ENCODE results near the gene EFNA4.

Gene EFNA4

GRCh38 chr1:155051342-155051776 is 12.2 kb upstream of the EFNA4 start:
- no peak for DNase-seq (ENCODE audit: extremely low read depth in 1 of 2, low read depth in 1 of 2)

DNA sequence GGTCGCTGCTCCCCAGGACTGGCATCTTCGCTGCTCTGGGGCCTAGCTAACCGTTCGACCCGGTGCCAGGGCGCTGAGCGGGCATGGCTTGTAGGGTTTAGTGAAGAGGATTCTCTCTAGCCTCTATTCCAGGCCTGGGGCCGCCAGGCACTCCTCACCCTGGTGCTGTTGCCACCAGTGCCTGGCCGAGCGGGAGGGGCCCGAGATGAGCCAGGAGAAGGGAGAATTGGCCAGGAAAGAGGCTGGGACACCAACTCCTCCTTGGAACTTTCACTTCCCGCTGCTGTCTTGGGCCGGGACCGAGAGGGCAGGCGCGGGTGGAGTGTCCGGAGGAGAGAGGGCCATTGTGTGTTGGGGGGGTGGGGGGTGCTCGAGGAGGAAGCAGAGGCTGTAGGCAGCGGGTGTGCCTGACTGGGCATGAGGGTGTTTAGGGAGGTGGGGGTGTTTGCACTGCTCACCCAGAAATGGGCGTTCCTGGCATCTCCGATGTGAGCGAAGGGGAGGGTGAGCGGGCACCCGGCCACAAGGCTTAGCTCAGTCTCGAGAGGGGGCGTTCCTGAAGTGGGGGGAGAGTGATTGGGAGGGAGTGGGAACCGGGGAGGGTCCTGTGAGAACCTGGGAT is 11.7 kb upstream of the EFNA4 start:
- DNase-seq (ENCODE audit: extremely low read depth in 1 of 2, low read depth in 1 of 2), result peak in 1 of 2 donors; percentile 10

- DNase-seq (ENCODE audit: extremely low read depth in 1 of 2, low read depth in 1 of 2), result no peak
Observed at GRCh38 chr1:155052439-155053395, 10.8 kb upstream of the EFNA4 start.

DNA sequence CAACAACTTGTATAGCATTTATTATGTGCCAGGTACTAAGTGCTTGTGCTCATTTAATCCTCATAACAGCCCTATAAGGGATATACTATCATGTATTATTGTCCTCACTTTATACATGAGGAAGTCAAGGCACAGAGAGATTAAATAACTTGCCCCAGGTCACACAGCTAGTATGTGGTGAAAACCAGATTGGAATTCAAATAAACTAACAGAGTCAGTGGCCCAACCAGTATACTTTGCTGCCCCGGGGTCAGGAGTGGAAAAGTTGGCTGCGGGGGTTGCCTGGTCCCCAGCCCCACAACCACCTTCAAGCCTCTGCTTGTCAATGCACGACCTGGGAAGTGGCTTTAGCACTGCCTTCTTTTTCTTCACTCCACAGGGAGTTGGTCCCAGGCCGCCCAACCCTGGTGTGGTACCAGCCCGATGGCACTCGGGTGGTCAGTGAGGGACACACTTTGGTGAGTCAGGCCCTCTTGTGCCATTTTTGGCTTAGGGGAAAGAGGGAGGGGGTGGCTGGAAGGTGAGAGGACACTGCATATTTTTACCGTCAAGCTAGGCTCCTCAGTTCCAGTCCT is 9.9 kb upstream of the EFNA4 start:
- DNase-seq (ENCODE audit: extremely low read depth in 1 of 2, low read depth in 1 of 2), result no peak

- no peak for DNase-seq (ENCODE audit: extremely low read depth in 1 of 2, low read depth in 1 of 2)
Observed at GRCh38 chr1:155057104-155057503, 6.4 kb upstream of the EFNA4 start.

DNA sequence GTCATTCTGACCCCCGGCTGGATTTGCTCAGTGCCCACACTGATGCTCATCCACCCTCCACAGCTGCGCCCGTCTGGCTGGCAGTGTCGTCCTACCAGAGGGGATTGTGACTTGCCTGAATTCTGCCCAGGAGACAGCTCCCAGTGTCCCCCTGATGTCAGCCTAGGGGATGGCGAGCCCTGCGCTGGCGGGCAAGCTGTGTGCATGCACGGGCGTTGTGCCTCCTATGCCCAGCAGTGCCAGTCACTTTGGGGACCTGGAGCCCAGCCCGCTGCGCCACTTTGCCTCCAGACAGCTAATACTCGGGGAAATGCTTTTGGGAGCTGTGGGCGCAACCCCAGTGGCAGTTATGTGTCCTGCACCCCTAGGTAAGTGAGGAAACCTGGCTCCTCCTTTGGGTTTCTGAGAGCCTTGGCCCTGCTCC is 5.7 kb upstream of the EFNA4 start:
- DNase-seq (ENCODE audit: extremely low read depth in 1 of 2, low read depth in 1 of 2), result no peak

- no peak for DNase-seq (ENCODE audit: extremely low read depth in 1 of 2, low read depth in 1 of 2)
Observed at GRCh38 chr1:155060736-155061135, 2.8 kb upstream of the EFNA4 start.

DNA sequence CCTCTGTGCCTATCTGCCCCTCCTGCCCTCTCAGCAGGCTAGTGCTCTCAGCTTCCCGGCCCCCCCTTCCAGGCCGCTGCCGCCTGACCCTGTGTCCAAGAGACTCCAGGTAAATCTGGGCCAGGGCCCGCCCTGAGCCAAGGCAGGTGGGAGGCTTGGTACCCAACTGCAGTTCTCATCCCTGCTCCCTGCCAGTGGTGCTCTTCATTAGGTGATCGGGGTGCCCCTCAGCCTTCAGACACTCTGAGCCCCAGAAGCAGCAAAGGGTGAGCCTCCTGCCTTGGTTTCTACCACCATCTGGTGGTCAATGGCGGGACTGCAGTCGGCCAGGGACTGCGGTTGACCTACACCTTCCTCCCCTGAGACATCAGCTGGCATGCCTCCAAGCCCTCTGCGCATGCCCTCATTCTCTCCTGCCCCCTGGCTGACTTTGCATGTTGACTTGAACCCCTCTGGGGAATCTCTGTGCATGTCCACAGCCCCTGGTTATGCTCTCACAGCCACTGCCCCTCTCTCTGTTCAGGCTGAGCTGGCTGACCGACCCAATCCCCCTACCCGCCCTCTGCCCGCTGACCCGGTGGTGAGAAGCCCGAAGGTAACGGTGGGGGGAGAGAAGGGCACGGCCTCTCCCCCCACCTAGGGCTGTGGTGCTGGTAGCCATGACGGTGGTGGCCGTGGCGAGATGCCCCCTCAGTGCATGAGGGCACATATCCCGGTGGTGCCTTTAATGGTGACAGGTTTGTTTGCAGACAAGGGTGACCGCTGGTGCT is 2.0 kb upstream of the EFNA4 start:
- DNase-seq (ENCODE audit: extremely low read depth in 1 of 2, low read depth in 1 of 2), result peak; percentile 91 to 94

- no peak for DNase-seq (ENCODE audit: extremely low read depth in 1 of 2, low read depth in 1 of 2)
Observed at GRCh38 chr1:155062151-155062686, 1.3 kb upstream of the EFNA4 start.

DNA sequence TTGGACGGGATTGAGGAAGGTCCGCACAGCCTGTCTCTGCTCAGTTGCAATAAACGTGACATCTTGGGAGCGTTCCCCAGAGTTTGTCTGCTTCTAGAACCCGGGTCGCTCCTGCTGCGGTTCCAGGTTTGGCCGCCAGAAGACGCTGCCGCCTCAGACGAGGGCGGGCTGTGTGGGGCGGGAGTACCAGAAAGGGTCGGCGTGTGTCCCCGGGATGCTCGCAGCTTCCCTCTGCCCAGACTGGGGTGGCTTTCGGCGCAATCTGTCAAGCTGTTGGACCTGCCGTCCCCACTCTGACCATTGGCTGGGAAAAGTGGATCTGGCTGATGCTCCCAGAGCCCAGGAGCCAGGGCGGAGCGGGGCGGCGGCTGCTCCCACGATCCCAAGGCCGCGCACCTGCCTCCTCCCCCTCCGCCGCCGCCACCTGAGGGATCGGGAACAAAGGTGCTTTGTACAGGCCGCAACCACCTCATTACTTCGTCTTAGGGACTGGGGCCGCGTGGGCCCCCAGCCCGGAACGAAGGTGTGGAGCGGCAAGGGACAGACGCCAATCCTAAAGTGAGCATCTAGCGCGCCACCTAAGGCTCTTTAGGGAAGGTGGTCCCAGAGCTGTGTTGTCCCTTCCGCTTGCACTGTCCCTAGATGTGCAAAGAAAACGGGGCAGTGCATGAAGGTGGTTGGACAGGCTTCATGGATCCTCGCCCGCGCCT is 683 bp upstream of the EFNA4 start:
- DNase-seq (ENCODE audit: extremely low read depth in 1 of 2, low read depth in 1 of 2), result peak in 1 of 2 donors; percentile 63

DNA sequence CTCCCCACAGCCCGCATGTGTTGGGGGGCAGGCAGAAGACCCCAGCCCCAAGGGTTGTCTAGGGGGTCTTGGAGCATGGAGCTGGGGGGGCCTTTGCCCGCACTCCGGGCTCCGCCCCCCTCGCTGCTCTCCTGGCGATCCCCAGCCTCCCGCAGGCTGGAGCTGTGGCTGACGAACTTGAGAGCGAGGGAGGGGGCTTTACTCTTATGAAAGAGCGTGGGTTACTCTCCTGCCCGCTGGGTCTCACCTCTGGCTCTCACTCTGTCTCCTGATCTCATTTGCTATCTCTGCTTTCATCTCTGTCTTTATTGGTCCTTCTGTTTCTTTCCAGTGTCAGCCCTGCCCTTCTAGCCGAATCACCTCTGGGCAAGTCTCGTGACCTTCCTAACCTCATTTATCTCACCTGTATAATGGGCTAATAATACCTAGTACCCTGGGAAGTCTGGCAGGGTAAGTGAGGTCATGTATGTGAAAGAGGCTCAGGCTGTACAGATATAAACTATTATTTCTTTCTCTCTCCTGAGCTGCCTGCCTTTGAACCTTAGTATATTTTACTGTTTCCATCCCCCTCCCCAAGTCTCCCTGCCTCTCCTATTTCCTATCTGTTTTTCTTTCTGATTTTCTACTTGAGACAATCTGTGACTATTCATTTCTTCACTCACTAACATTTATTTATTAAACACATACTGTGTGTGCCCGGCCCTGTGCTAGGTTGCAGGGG is 731 bp downstream of the EFNA4 start:
- DNase-seq (ENCODE audit: extremely low read depth in 1 of 2, low read depth in 1 of 2), result no peak

- DNase-seq (ENCODE audit: extremely low read depth in 1 of 2, low read depth in 1 of 2), result no peak
Observed at GRCh38 chr1:155064832-155065429, 1.4 kb downstream of the EFNA4 start.

GRCh38 chr1:155066777-155067176 is 3.2 kb downstream of the EFNA4 start:
- DNase-seq (ENCODE audit: extremely low read depth in 1 of 2, low read depth in 1 of 2), result no peak

GRCh38 chr1:155068599-155068998 is 5.1 kb downstream of the EFNA4 start:
- DNase-seq (ENCODE audit: extremely low read depth in 1 of 2, low read depth in 1 of 2), result no peak

GRCh38 chr1:155069551-155070157 is 6.1 kb downstream of the EFNA4 start:
- no peak for DNase-seq (ENCODE audit: extremely low read depth in 1 of 2, low read depth in 1 of 2)

DNA sequence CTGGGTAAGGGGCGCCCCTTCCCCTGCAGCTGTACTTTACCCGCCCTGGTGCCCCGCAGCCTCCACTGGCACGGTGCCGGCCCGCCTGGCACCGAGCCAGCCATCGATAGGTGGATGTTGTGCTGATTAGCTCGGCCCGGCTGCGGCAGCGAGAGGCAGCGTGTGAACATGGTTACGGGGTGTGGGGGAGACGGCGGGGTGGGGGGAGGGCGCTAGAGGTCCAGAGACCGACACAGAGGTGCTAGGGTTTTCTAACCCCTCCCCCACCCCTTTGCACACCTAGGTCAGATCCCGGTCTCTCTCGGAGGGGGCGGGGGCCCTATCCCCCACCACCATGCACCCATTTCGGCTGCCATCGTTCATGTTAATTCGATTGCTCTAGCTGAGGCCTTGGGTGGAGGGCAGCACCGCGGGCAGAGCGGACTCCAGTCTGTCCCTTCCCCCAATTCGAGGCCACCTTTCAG is 6.7 kb downstream of the EFNA4 start:
- no peak for DNase-seq (ENCODE audit: extremely low read depth in 1 of 2, low read depth in 1 of 2)

- DNase-seq (ENCODE audit: extremely low read depth in 1 of 2, low read depth in 1 of 2), result peak in 1 of 2 donors; percentile 61
Observed at GRCh38 chr1:155070721-155071569, 7.4 kb downstream of the EFNA4 start.

DNA sequence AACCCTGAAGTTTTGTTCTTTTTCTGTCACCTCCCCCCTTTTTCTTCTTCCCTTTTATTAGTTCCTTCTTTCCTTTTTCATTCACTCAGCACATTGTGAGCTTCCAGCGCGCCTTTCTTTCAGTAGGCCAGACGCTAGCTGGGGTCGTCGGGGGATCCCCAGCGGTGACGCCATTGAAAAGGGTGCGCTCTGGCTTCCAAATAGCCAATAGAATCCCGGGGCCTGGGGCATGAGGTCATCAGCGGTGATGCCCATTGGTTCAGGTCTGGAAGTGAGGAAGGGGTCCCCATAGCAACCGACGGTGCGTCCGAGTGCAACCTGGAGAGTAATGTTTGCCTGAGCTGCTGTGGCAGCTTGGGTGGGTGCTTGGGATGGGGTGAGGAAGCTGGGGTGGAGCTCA is 8.2 kb downstream of the EFNA4 start:
- no peak for DNase-seq (ENCODE audit: extremely low read depth in 1 of 2, low read depth in 1 of 2)

All from activated CD8-positive, alpha-beta memory T cell treated with anti-CD3 and anti-CD28 coated beads for 1 hour (primary cell).